Suprapubic skin (tissue), 4 donors: ENCODE data around the gene EPHA10. TPM values are rescaled to one million over a fixed set of nuclear protein-coding genes. Genes with fewer than 3 reads are reported as not detected.

Source experiments
- DNase-seq, 2 donors: peaks; one replicate each; pipeline ENCODE4 v3.0.0-alpha.2; 2019; ENCODE audit warnings: low spot score in 2 of 2
- H3K27ac ChIP-seq: fragments of 200-600 bp; sonication (generic); one replicate; pipeline ENCODE4 v1.5.1; 2019
- H3K27me3 ChIP-seq: fragments of 200-600 bp; sonication (generic); one replicate; pipeline ENCODE4 v1.5.1; 2019
- H3K36me3 ChIP-seq: fragments of 200-600 bp; sonication (generic); one replicate; pipeline ENCODE4 v1.5.1; 2019
- H3K4me1 ChIP-seq: fragments of 200-600 bp; sonication (generic); one replicate; pipeline ENCODE4 v1.5.1; 2019
- H3K4me3 ChIP-seq: fragments of 200-600 bp; sonication (generic); one replicate; pipeline ENCODE4 v1.5.1; 2019; ENCODE audit warnings: mild to moderate bottlenecking
- H3K9me3 ChIP-seq: fragments of 200-600 bp; sonication (generic); one replicate; pipeline ENCODE4 v1.5.1; 2019
- EP300 ChIP-seq: sonication (generic); formaldehyde crosslinking; IDR thresholded peaks from one replicate; pipeline ENCODE4 v1.6.1; 2017; ENCODE audit warnings: antibody characterized with exemption
- POLR2A ChIP-seq, 2 donors: fragments of 450-650 bp; IDR thresholded peaks; one replicate each; pipeline ENCODE4 v1.6.1; 2017; ENCODE audit warnings: antibody characterized with exemption in 2 of 2, mild to moderate bottlenecking in 2 of 2, moderate library complexity in 2 of 2
- POLR2AphosphoS5 ChIP-seq, 3 donors: sonication (generic); formaldehyde crosslinking; IDR thresholded peaks; one replicate each; pipeline ENCODE4 v1.6.1; 2017; ENCODE audit warnings: antibody characterized with exemption in 3 of 3
- WGBS: methylation state at CpG from one replicate; pipeline ENCODE4 v1.1.5; 2018; 5-methylcytosine and 5-hydroxymethylcytosine counted together
- total RNA-seq, 4 donors: library from RNA; depleted of rRNA; stranded (reverse); fragments of >200 nt; gene quantifications; one replicate each; pipeline ENCODE4 v1.1.0, GENCODE V29; 2016
- TF ChIP-seq, protein P1 (sequence below), 2 donors: fragments of 200-600 bp in 1 of 2; fragments of 450-650 bp in 1 of 2; sonication (generic) in 1 of 2; IDR thresholded peaks; one replicate each; pipeline ENCODE4 v1.5.1; 2016 to 2019; ENCODE audit warnings: antibody characterized with exemption in 2 of 2, mild to moderate bottlenecking in 1 of 2, moderate library complexity in 1 of 2

EPHA10 gene
- total RNA-seq, 4 donors from 2014 or later = 0.23 to 0.34 TPM; not detected in 2

DNA sequence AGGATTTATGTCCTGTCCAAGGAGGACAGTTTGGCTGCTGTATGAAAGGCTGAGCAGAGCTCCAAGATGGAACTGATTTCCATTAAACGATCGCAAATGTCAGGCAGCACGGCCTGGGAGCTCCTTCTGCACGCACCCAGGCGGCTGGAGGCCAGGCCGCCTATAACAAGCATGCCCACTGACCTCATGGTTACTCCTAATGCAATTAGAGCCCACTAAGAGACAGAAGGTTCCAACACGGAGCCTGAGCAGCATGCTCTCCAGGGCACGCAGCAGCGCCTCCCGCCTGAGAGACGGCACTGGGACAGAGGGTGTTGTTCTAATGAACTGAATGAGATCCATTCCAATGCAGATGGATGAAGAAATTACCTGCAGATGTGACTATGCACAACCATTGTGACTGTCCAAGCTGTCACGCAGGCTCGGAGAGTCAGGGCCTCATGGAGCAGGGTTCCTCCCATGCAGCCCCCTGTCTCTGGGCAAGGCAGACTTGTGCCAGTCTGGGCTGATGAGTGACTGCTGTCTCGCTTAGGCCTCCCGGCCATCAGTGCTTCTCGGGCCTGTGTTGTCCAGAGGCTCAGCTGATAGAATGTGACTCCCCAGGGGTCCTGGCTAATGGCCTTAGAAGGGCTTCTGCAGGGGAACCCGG lies 97.8 kb downstream of the EPHA10 start:
- H3K4me3 ChIP-seq = no peak overlapping the region
- H3K27ac ChIP-seq = no peak overlapping the region
- 51% methylated on average over 5 of the region's 17 CpGs for WGBS
- no peaks in the 10 kb centered on the region for H3K36me3 ChIP-seq
- no peak for TF ChIP-seq EP300
- TF ChIP-seq POLR2A (IDR thresholded peaks at IDR 0.05) = no peak
- TF ChIP-seq POLR2AphosphoS5 (IDR thresholded peaks at IDR 0.05) = no peak
- TF ChIP-seq, protein P1, sequence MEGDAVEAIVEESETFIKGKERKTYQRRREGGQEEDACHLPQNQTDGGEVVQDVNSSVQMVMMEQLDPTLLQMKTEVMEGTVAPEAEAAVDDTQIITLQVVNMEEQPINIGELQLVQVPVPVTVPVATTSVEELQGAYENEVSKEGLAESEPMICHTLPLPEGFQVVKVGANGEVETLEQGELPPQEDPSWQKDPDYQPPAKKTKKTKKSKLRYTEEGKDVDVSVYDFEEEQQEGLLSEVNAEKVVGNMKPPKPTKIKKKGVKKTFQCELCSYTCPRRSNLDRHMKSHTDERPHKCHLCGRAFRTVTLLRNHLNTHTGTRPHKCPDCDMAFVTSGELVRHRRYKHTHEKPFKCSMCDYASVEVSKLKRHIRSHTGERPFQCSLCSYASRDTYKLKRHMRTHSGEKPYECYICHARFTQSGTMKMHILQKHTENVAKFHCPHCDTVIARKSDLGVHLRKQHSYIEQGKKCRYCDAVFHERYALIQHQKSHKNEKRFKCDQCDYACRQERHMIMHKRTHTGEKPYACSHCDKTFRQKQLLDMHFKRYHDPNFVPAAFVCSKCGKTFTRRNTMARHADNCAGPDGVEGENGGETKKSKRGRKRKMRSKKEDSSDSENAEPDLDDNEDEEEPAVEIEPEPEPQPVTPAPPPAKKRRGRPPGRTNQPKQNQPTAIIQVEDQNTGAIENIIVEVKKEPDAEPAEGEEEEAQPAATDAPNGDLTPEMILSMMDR (IDR thresholded peaks at IDR 0.05) = no peak
- H3K27me3 ChIP-seq = peaks cover 20% of the 10 kb centered on the region
- no peak for DNase-seq
- no peaks in the 10 kb centered on the region for H3K4me1 ChIP-seq
- H3K9me3 ChIP-seq = no peaks in the 10 kb centered on the region

DNA sequence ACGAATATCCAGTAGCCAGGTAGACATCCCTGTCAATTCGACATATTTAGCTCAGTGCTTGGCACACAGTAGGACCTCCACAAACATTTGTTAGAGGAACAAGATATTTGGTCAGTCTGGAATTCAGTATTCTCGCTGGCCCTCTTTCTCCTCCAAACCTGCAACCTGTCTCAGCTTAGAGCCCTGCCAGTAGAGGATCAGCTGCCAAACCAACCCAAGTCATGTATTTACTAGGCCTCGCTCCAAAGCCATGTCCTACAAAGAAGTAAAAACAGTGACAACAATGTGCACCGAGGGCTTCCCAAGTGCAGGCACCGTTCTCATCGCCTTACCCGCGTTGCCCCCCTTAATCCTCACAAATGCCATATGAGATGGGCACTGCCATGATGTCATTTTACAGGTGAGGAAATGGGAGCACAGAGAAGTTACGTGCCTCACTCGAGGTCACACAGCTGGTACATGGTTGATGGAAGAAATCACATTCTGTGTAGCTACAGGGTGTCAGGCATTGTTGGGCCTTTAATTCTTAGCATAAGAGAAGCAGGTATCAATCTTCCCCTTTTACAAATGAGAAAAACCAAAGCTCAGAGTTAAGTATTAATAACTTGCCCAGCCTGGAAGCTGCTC lies 98.6 kb downstream of the EPHA10 start:
- Histone ChIP-seq H3K27ac (no peak overlapping the region), H3K4me3 (no peak overlapping the region), H3K27me3 (peaks cover 19% of the 10 kb centered on the region), H3K36me3 (no peaks in the 10 kb centered on the region), H3K9me3 (no peaks in the 10 kb centered on the region), H3K4me1 (peaks cover 4% of the 10 kb centered on the region)
- TF ChIP-seq POLR2AphosphoS5 (IDR thresholded peaks at IDR 0.05) = no peak
- TF ChIP-seq EP300 = no peak
- TF ChIP-seq, protein P1 (IDR thresholded peaks at IDR 0.05) = no peak
- TF ChIP-seq POLR2A (IDR thresholded peaks at IDR 0.05) = no peak
- DNase-seq = no peak
- WGBS = 64% methylated on average over 11 of the region's 11 CpGs

Other genes starting within 250 kb of the EPHA10 start
- gene SNIP1, start 210.8 kb downstream of the EPHA10 start, total RNA-seq = 10 to 100 TPM; 13.5 to 23.4 (median 15.6) TPM
- gene DNALI1, start 208.2 kb downstream of the EPHA10 start, total RNA-seq = 1 to 10 TPM in 1 of 4 donors, under 1 TPM in 3; 0.70 to 1.7 (median 0.85) TPM
- 10 to 100 TPM; 42.0 to 94.8 (median 48.5) TPM for gene GNL2, start 169.2 kb downstream of the EPHA10 start, total RNA-seq
- 1 to 10 TPM; 2.1 to 9.7 (median 6.7) TPM for gene RSPO1, start 130.2 kb downstream of the EPHA10 start, total RNA-seq
- gene CDCA8, start 72.6 kb downstream of the EPHA10 start, total RNA-seq = 1 to 10 TPM; 2.7 to 6.2 (median 4.4) TPM
- 1 to 10 TPM; 6.7 to 9.2 (median 7.5) TPM for gene MANEAL, start 28.7 kb upstream of the EPHA10 start, total RNA-seq
- 10 to 100 TPM; 27.7 to 54.5 (median 41.2) TPM for gene C1orf122, start 42.7 kb upstream of the EPHA10 start, total RNA-seq
- 10 to 100 TPM; 13.1 to 41.7 (median 26.1) TPM for gene YRDC, start 43.1 kb upstream of the EPHA10 start, total RNA-seq
- 10 to 100 TPM in 2 of 4 donors, 1 to 10 TPM in 2; 8.8 to 13.5 (median 11.2) TPM for gene MTF1, start 94.5 kb upstream of the EPHA10 start, total RNA-seq
- gene INPP5B, start 181.9 kb upstream of the EPHA10 start, total RNA-seq = 10 to 100 TPM; 14.0 to 30.9 (median 17.9) TPM
- 10 to 100 TPM; 36.9 to 68.4 (median 43.6) TPM for gene SF3A3, start 224.9 kb upstream of the EPHA10 start, total RNA-seq
- 10 to 100 TPM; 19.1 to 46.4 (median 35.1) TPM for gene FHL3, start 240.4 kb upstream of the EPHA10 start, total RNA-seq
- gene UTP11, start 247.6 kb upstream of the EPHA10 start, total RNA-seq = 10 to 100 TPM; 32.1 to 48.5 (median 39.5) TPM